ACC112 (cell line): ENCODE results near the gene ATP1A4.

Experiments
- H2AFZ ChIP-seq: fragments of 200-600 bp; sonication (generic); one replicate; pipeline ENCODE4 v1.6.0; 2017; ENCODE audit warnings: antibody characterized with exemption, low read length; ENCODE audit not compliant: unreplicated experiment
- H3K27ac ChIP-seq: fragments of 200-600 bp; sonication (generic); 2 replicates; pipeline ENCODE4 v1.5.1; 2014; ENCODE audit warnings: low read depth, mild to moderate bottlenecking, antibody characterized with exemption, low read length, moderate library complexity
- H3K27me3 ChIP-seq: fragments of 200-600 bp; sonication (generic); 2 replicates; pipeline ENCODE4 v1.6.1; 2014; ENCODE audit warnings: mild to moderate bottlenecking, antibody characterized with exemption, low read length, moderate library complexity, mixed read lengths; ENCODE audit not compliant: insufficient read depth
- H3K36me3 ChIP-seq: fragments of 200-600 bp; sonication (generic); 2 replicates; pipeline ENCODE4 v1.6.1; 2016; ENCODE audit warnings: mild to moderate bottlenecking, antibody characterized with exemption, low read length, moderate library complexity, mixed read lengths; ENCODE audit not compliant: insufficient read depth
- H3K4me1 ChIP-seq: fragments of 200-600 bp; sonication (generic); one replicate; pipeline ENCODE4 v1.6.1; 2016; ENCODE audit warnings: low read length, mixed read lengths; ENCODE audit not compliant: insufficient read depth, unreplicated experiment, control insufficient read depth
- H3K4me3 ChIP-seq: fragments of 200-600 bp; sonication (generic); 2 replicates; pipeline ENCODE4 v1.5.1; 2014; ENCODE audit warnings: mild to moderate bottlenecking, low read depth, low read length
- H3K79me2 ChIP-seq: fragments of 200-600 bp; sonication (generic); one replicate; pipeline ENCODE4 v1.6.0; 2016; ENCODE audit warnings: low read length; ENCODE audit not compliant: control insufficient read depth, unreplicated experiment, insufficient read depth

The ATP1A4 gene

DNA sequence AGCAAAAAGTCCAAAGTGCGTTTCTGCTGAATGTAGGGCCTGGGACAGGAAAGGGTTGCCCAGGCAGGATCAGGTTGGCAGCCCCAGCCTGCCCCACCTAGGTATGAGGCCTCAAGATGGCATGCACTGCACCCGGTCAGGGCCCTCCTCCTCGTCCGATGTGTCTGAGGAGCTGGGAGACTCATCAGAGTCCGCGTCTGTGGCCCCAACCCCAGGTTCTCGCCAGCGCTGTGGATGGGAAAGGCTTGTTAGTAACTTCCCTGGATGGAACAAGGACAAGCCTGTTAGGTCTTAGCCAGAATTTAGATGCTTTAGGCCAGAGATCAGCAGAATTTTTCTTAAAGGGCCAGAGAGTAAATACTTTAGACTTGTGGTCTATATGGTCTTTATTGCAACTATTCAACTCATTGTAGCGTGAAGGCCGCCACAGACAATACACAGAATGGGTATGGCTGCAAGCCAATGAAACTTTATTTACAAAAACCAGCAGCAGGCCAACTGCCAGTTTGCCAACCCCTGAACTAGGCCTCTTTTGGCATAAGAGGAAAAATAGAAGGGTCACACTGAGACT lies 66.2 kb downstream of the ATP1A4 start:
- Histone ChIP-seq H2AFZ (no peak overlapping the region), H3K4me3 (no peak overlapping the region), H3K27me3 (no peaks in the 10 kb centered on the region), H3K79me2 (peaks cover 5% of the 10 kb centered on the region), H3K27ac (peak overlapping the region; percentile 38), H3K4me1 (peaks cover 21% of the 10 kb centered on the region), H3K36me3 (peaks cover 42% of the 10 kb centered on the region; the same call in 1 of the 2 replicates)

DNA sequence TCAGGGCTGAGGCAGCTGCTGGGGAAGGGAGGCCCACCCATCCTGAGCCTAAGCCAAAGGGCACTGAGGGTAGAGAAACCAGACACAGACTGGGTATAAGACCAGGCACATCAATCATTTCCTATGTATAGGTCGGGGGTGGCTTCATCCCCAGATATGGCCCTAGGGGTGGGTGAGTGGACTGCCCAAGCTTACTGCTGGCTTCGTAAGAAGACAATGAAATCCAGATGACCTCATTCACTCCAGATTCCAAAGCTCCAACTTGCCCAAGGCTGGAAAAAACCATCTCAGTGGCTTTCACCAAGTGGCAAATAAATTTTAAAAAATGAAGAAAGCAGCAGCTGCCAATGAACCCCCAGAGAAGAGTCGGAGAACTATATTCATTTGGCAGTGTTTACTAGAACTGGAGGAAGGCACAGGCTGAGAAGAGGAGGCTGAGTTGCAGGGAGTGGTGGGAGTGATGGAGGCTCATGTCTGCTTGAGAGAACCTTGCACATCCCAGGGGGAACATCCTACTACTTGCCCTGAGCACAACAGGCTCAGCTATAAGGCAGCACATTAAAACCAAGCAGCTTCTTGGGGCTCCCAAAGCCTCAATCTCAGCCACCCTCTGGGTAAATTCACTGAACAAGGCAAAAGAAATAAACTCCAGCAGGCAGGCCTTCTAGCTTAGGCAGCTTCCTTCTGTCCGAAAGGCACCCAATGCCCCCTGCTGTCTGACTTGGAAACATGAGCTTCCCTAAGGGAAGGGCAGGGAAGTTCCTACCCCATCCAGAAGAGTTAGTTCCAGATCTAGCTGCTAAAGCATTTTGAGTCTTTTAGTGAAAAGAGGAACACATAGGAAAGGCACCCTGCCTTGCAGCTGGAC lies 67.9 kb downstream of the ATP1A4 start:
- Histone ChIP-seq H3K4me3 (no peak overlapping the region), H3K4me1 (peaks cover 21% of the 10 kb centered on the region), H3K27ac (peak overlapping the region; percentile 36; the same call in 1 of the 2 replicates), H3K36me3 (peaks cover 51% of the 10 kb centered on the region; the same call in 1 of the 2 replicates), H3K79me2 (no peaks in the 10 kb centered on the region), H3K27me3 (no peaks in the 10 kb centered on the region), H2AFZ (no peak overlapping the region)

DNA sequence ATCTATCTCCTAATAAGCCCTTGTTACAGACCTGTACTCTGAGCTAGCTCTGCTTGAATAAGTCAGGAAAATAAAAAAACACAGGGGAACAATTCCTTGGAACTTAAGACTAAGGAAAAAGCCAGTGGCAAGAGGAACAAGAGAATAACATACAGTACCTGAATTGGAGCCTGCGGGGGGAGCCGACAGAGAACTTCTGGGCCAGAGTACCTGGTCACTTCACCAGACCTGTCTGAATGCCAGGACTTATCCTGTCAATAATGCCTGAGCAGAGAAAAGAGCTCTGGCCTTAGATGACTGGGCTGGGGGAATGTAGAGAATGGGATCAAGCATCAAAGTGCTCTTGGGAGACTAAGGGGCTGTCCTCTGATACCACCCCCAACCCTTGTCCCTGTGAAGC lies 68.9 kb downstream of the ATP1A4 start:
- H3K27me3 ChIP-seq = no peaks in the 10 kb centered on the region
- peaks cover 21% of the 10 kb centered on the region for H3K4me1 ChIP-seq
- H3K27ac ChIP-seq = no peak overlapping the region
- H3K79me2 ChIP-seq = no peaks in the 10 kb centered on the region
- no peak overlapping the region for H3K4me3 ChIP-seq
- H2AFZ ChIP-seq = no peak overlapping the region
- peaks cover 52% of the 10 kb centered on the region; the same call in 1 of the 2 replicates for H3K36me3 ChIP-seq

DNA sequence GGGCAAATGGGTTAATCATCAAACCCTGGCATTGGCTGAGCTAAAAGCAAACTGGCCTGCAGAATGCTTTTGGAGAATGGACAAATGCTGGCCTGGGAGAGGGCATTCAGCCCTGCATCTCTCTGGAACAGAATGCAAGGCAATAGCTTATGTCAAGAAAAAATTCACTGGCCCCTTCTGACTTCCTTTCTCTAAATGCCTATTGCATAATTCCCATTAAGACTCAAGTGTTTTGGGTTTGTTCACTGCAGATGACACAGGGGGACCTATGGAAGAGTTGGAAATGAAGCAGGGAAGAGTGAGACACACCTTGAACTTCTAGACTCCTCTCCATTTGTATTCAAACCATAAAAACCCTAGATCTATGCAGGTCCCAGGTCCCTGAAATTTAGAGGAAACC lies 69.7 kb downstream of the ATP1A4 start:
- Histone ChIP-seq H2AFZ (no peak overlapping the region), H3K4me1 (peaks cover 21% of the 10 kb centered on the region), H3K27ac (no peak overlapping the region), H3K27me3 (no peaks in the 10 kb centered on the region), H3K79me2 (no peaks in the 10 kb centered on the region), H3K36me3 (peaks cover 44% of the 10 kb centered on the region; the same call in 1 of the 2 replicates), H3K4me3 (no peak overlapping the region)

DNA sequence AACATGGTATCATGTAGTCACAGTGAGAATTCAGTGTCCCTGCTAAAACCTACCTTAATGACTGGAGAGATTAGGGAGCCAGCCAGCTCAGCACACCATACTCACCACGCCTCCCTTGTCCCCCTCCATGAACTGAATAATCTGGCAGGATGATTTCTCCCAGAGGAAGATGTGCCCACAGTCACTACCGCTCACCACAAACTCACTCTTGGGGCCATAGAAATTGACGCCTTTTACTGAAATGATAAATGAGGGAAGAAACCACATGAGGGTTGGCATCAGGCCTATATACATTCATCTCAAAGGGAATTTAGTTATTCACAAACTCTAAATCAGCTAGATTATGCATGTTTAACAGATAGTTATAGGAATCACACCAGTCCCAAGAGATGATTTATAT lies 71.1 kb downstream of the ATP1A4 start:
- Histone ChIP-seq H2AFZ (no peak overlapping the region), H3K4me1 (peaks cover 16% of the 10 kb centered on the region), H3K79me2 (no peaks in the 10 kb centered on the region), H3K27ac (no peak overlapping the region), H3K27me3 (no peaks in the 10 kb centered on the region), H3K36me3 (peaks cover 53% of the 10 kb centered on the region), H3K4me3 (no peak overlapping the region)

DNA sequence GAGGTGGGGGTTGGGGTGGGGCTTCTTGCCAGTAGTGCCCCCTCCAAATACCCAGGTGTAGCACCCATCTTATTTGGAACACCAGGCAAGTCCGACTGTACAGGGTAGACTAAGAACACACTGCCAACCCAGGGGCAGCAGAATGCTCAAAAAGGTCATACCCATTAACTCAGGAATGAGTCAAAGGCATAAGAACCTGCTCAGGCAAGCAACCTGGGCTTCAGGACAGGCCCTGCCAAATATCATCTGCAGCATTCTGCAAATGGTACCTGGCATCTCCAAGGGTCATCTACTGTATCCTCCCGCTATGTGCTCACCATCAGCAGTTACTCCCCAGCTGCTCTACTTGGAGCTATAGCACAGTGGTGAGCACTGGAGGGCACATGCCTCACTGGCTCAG lies 73.2 kb downstream of the ATP1A4 start:
- no peak overlapping the region for H3K4me3 ChIP-seq
- H3K79me2 ChIP-seq = no peaks in the 10 kb centered on the region
- H3K36me3 ChIP-seq = peaks cover 51% of the 10 kb centered on the region
- H3K27ac ChIP-seq = no peak overlapping the region
- H2AFZ ChIP-seq = no peak overlapping the region
- H3K4me1 ChIP-seq = no peaks in the 10 kb centered on the region
- no peaks in the 10 kb centered on the region for H3K27me3 ChIP-seq

DNA sequence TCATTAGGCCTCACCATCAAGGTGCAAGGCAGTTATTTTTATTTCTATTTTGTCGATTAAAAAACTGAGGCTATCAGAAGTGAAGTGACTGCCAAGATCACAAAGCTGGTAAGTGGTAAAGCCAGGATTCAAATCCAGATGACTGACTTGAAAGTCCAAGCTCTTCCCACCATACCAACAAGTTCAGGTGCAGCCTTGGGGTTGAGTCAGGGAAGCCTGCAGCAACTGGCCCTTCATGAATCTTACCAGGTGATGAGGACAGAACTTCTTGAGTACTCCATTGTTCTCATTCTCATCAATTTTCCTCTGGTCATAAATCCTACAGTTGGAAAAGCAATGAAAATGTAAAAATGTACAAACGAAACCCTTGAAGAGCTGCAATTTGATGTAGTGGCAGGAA lies 73.9 kb downstream of the ATP1A4 start:
- H3K4me1 ChIP-seq = no peaks in the 10 kb centered on the region
- no peak overlapping the region for H2AFZ ChIP-seq
- H3K4me3 ChIP-seq = no peak overlapping the region
- H3K36me3 ChIP-seq = peaks cover 51% of the 10 kb centered on the region
- no peaks in the 10 kb centered on the region for H3K79me2 ChIP-seq
- H3K27me3 ChIP-seq = no peaks in the 10 kb centered on the region
- no peak overlapping the region for H3K27ac ChIP-seq

DNA sequence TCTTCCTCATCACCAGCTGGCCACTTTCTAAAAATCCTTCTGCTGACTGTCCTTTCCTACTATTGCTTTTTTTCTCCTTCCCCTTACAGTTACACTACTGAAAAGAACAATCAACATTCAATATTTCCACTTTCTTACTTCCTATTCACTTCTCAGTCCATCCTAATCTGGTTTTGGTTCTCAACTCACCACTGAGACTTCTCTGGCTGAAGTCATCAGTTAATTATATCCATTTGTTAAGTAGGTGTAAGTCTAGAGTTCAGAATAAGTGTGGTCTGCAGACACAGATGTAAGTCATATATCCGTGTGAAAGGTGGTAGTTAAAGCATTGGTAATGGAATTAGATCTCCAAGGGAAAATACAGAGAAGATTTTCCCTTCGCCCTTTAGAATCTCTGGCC lies 75.2 kb downstream of the ATP1A4 start:
- Histone ChIP-seq H3K27me3 (no peaks in the 10 kb centered on the region), H3K36me3 (peaks cover 52% of the 10 kb centered on the region), H3K4me3 (no peak overlapping the region), H3K4me1 (no peaks in the 10 kb centered on the region), H3K27ac (no peak overlapping the region), H2AFZ (no peak overlapping the region), H3K79me2 (no peaks in the 10 kb centered on the region)

DNA sequence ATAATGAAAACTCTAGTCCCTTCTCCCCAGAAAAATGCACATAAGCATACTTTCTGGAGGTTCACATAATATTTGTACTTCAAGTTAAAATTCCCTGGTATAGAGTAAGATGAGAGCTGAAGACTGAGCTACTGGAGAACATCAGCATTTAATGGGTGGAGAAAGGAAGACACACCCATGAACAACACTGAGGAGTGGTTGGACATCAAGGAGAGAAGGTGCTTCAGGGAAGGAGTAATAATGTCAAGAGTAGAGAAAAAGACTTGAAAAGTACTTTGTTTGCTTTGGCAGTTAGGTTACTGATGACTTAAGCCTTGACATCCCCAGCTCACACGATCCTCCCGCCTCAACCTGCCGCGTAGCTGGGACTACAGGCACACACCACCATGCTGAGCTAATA lies 75.6 kb downstream of the ATP1A4 start:
- H3K27ac ChIP-seq = no peak overlapping the region
- H2AFZ ChIP-seq = no peak overlapping the region
- H3K27me3 ChIP-seq = no peaks in the 10 kb centered on the region
- H3K79me2 ChIP-seq = no peaks in the 10 kb centered on the region
- H3K36me3 ChIP-seq = peaks cover 50% of the 10 kb centered on the region
- H3K4me3 ChIP-seq = no peak overlapping the region
- H3K4me1 ChIP-seq = no peaks in the 10 kb centered on the region

DNA sequence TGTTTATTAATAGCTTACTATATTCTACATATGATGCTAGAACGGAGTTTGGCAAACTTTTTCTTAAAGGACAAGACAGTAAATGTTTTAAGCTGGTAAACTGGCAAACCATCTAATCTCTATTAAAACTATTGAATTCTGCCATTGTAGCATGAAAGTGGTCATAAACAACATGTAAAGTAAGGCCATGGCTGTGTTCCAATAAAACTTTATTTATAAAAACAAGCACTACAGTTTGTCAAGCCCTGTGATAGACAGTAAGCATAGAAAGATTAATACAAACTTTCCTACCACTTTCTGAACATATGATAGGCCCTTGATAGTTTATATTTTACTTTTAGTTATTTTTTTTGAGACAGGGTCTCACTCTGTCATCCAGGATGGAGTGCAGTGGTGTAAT lies 76.2 kb downstream of the ATP1A4 start:
- H2AFZ ChIP-seq = no peak overlapping the region
- no peaks in the 10 kb centered on the region for H3K27me3 ChIP-seq
- peaks cover 47% of the 10 kb centered on the region for H3K36me3 ChIP-seq
- no peaks in the 10 kb centered on the region for H3K4me1 ChIP-seq
- no peaks in the 10 kb centered on the region for H3K79me2 ChIP-seq
- H3K4me3 ChIP-seq = no peak overlapping the region
- no peak overlapping the region for H3K27ac ChIP-seq

DNA sequence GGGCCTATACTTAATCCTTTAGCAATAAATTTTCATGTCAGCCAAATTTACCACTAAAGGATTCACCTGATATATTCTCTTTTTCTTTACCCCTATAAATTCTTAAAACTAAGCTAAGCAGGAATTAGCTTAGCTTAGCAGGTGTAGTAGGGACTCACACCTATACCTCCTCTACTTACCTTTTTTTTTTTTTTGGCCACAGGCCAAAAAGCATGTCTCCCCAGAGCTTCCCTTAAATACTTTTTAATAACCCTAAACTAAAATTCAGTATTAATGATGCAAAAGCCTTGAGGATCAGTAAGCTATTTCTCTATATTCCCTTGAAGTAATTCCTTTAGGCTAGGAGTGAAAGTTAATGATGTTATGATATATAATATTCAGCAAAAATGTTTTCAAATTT lies 77.0 kb downstream of the ATP1A4 start:
- Histone ChIP-seq H3K36me3 (peaks cover 41% of the 10 kb centered on the region), H3K4me3 (no peak overlapping the region), H2AFZ (no peak overlapping the region), H3K79me2 (no peaks in the 10 kb centered on the region), H3K27me3 (no peaks in the 10 kb centered on the region), H3K4me1 (no peaks in the 10 kb centered on the region), H3K27ac (no peak overlapping the region)
